Cardiac muscle cell (in vitro differentiated cells and primary cell): ENCODE results near the gene EFTUD2. TPM values are rescaled to one million over a fixed set of nuclear protein-coding genes. Genes with fewer than 3 reads are reported as not detected.

Experiments
- DNase-seq, 2 donors: peaks; one replicate each; pipeline versions ENCODE4 v3.0.0 to v3.0.0-alpha.2; 2010 to 2017; ENCODE audit warnings: low read depth in 1 of 2, low spot score in 1 of 2
- H3K27ac ChIP-seq: fragments of 200-600 bp; sonication (generic); 2 replicates; pipeline ENCODE4 v1.5.1; 2016
- H3K27me3 ChIP-seq: fragments of 200-600 bp; sonication (generic); 2 replicates; pipeline ENCODE4 v1.6.0; 2016; ENCODE audit warnings: control low read depth
- H3K36me3 ChIP-seq: fragments of 200-600 bp; sonication (generic); 2 replicates; pipeline ENCODE4 v1.5.1; 2016; ENCODE audit warnings: control low read depth
- H3K4me1 ChIP-seq: fragments of 200-600 bp; sonication (generic); 2 replicates; pipeline ENCODE4 v1.8.1; 2017; ENCODE audit warnings: low read depth, mild to moderate bottlenecking, mixed run types
- H3K4me3 ChIP-seq: fragments of 200-600 bp; sonication (generic); 2 replicates; pipeline ENCODE4 v1.5.1; 2016; ENCODE audit warnings: mild to moderate bottlenecking
- H3K9me3 ChIP-seq: fragments of 200-600 bp; sonication (generic); 2 replicates; pipeline ENCODE4 v1.5.1; 2017; ENCODE audit warnings: low read depth, mild to moderate bottlenecking, control low read depth
- polyA plus RNA-seq: library from polyadenylated mRNA; unstranded; fragments of >200 nt; fragmentation: Nextera tagmentation; extraction: Ambion mirVana; gene quantifications from 2 replicates; pipeline ENCODE4 v1.2.1, GENCODE V29; 2016
- total RNA-seq: library from RNA; depleted of rRNA; stranded (reverse); fragments of >200 nt; gene quantifications from 2 replicates; pipeline ENCODE4 v1.2.3, GENCODE V29; 2016
- TF ChIP-seq, protein P1 (sequence below): IDR thresholded peaks from 2 replicates; pipeline ENCODE4 v1.5.1; 2012; ENCODE audit warnings: low read depth, mild to moderate bottlenecking, low read length

EFTUD2 gene
- total and polyA plus RNA-seq, 2 experiments from 2014 or later, result 105 to 151 TPM

DNA sequence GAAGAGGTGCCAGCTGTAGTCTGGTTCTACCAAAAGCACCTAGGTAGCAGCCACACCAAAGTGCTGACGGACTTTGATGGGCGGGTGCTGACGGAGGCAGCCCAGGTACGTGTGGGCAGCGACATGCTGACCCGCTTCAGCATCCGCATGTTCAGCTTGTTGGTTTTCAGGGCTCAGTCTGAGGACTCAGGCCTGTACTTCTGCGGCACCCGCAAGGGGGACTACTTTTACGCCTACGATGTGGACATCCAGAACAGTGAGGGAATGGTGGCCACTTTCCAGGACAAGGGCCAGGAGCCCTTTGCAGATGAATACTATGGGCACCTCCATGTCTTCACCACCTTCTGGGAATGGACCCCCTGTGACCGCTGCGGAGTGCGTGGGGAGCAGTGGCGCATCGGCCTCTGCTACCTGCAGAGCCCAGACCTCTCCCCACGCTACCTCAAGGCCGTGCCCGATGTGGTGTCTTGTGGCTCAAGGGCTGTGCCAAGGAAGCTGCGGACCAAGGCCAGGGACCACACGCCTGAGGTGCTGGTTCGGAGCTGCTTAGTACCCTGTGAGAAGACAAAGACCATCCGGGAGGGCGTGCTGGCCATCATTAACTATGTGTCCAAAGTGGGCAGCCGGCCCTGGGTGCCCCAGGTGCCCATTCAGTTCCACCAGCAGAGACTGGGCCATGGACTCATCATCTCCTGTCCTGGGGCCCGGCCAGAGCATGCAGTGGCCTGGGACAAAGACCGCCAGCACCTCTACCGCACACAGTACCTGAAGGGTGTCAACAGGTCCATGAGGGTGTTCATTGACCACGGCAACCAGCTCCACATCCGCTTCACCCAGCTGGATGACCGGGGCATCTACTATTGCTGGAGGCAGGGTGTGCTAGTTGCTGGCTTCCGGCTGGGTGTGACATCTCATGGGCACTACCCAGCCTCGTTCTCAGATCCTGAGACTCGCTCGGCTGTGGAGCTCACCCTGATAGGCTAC is 5.0 kb upstream of the EFTUD2 start:
- DNase-seq, result no peak
- Histone ChIP-seq H3K27ac (no peak overlapping the region), H3K36me3 (no peaks in the 10 kb centered on the region), H3K4me1 (no peaks in the 10 kb centered on the region), H3K9me3 (no peaks in the 10 kb centered on the region), H3K27me3 (no peaks in the 10 kb centered on the region), H3K4me3 (no peak overlapping the region)
- TF ChIP-seq, protein P1, sequence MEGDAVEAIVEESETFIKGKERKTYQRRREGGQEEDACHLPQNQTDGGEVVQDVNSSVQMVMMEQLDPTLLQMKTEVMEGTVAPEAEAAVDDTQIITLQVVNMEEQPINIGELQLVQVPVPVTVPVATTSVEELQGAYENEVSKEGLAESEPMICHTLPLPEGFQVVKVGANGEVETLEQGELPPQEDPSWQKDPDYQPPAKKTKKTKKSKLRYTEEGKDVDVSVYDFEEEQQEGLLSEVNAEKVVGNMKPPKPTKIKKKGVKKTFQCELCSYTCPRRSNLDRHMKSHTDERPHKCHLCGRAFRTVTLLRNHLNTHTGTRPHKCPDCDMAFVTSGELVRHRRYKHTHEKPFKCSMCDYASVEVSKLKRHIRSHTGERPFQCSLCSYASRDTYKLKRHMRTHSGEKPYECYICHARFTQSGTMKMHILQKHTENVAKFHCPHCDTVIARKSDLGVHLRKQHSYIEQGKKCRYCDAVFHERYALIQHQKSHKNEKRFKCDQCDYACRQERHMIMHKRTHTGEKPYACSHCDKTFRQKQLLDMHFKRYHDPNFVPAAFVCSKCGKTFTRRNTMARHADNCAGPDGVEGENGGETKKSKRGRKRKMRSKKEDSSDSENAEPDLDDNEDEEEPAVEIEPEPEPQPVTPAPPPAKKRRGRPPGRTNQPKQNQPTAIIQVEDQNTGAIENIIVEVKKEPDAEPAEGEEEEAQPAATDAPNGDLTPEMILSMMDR, result no peak

DNA sequence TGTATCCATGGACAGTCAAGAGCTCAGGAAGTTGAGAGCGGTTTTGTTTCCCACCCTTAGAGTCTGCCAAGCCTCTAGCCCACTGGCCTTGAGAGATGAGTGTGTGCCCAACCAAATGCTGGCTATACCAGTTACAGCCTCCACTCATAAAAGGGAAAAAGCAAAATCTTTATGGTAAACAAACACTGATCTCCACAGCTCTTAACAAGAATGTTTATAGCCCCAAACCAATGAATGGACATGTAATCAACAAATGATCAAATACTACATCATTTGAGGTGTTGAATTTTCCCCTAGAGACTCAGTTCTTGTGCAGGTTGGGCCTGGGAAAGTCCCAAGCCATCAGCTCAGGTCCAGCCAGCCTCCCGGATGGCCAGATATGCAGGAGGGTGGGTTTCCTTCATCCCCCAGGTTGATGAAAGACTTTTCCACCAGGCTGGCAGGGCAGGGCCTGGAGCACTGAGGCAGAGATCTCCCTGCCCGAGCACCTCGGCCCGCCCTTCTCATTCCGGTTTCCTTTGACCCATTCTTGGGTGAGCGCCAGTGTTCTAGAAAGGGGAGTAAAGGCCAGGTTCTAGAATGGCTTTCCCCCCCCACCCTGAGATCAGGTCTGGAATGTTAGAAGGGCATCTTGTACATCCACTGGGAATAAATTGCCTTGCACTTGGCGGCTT is 3.9 kb upstream of the EFTUD2 start:
- no peak for DNase-seq
- TF ChIP-seq, protein P1, result no peak
- H3K27ac ChIP-seq, result no peak overlapping the region
- H3K9me3 ChIP-seq, result no peaks in the 10 kb centered on the region
- H3K27me3 ChIP-seq, result no peaks in the 10 kb centered on the region
- H3K4me1 ChIP-seq, result peaks cover 3% of the 10 kb centered on the region
- no peaks in the 10 kb centered on the region for H3K36me3 ChIP-seq
- H3K4me3 ChIP-seq, result no peak overlapping the region

DNA sequence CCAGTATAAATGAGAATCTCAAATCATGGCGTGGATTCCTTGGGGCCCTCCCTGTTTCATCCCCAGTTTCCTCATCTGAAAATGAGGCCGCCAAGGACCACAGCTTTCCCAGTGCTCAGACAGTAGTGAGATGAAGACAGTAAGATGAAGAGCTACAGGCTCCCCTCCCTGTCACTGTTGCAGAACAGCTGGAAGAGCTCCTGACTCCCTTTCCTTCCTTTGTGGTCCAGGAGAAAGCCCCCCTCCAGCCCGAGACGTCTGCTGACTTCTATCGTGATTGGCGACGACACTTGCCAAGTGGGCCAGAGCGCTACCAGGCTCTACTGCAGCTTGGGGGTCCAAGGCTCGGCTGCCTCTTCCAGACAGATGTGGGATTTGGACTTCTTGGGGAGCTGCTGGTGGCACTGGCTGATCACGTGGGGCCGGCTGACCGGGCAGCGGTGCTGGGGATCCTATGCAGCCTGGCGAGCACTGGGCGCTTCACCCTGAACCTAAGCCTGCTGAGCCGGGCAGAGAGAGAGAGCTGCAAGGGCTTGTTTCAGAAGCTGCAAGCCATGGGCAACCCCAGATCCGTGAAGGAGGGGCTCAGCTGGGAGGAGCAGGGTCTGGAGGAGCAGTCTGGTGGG is 3.0 kb upstream of the EFTUD2 start:
- TF ChIP-seq, protein P1, result no peak
- Histone ChIP-seq H3K27ac (no peak overlapping the region), H3K9me3 (no peaks in the 10 kb centered on the region), H3K4me1 (peaks cover 6% of the 10 kb centered on the region), H3K27me3 (no peaks in the 10 kb centered on the region), H3K36me3 (no peaks in the 10 kb centered on the region), H3K4me3 (no peak overlapping the region)
- DNase-seq, result no peak

DNA sequence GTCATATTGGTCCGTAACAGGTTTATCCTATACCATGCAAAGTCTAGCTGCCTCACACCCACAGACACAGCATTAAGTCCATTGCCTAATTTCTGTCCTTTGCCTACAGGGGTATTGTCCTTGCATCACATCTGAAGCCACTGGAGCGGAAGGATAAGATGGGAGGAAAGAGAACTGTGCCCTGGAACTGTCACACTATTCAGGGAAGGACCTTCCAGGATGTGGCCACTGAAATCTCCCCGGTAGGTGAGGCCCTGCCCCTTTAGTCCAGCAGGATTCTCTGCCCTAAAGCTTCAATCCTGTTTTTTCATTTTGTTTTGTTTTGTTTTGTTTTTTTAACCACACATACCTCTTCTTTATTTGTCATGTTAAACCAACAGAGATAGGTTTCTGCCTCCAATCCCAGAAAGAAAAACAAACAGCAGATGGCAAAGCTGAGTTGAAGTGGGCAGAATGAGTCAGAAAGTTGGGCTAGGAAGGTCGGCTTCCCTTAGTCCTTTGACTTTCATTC is 2.2 kb upstream of the EFTUD2 start:
- H3K4me3 ChIP-seq, result no peak overlapping the region
- TF ChIP-seq, protein P1, result peak; percentile 21
- peaks cover 6% of the 10 kb centered on the region for H3K4me1 ChIP-seq
- H3K9me3 ChIP-seq, result no peaks in the 10 kb centered on the region
- no peak overlapping the region for H3K27ac ChIP-seq
- H3K27me3 ChIP-seq, result no peaks in the 10 kb centered on the region
- no peaks in the 10 kb centered on the region for H3K36me3 ChIP-seq
- DNase-seq, result peak in 1 of 2 donors; percentile 58

DNA sequence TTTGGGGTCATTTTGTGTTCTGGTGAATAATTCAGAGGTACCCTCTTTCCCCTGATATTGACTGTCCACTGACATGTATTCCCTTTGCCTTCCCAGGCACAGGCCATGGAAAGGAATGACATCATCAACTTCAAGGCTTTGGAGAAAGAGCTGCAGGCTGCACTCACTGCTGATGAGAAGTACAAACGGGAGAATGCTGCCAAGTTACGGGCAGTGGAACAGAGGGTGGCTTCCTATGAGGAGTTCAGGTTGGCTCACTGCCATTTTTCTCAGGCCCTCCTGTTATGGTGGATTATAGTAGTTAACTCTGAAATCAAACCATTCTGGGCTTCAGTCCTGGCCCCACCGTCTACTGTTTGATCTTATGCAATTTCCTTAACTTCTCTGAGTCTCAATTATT is 1.6 kb upstream of the EFTUD2 start:
- H3K4me1 ChIP-seq, result peaks cover 6% of the 10 kb centered on the region
- H3K9me3 ChIP-seq, result no peaks in the 10 kb centered on the region
- no peaks in the 10 kb centered on the region for H3K36me3 ChIP-seq
- TF ChIP-seq, protein P1, result no peak
- no peak overlapping the region for H3K27ac ChIP-seq
- H3K27me3 ChIP-seq, result no peaks in the 10 kb centered on the region
- peak in 1 of 2 donors; percentile 95 for DNase-seq
- no peak overlapping the region for H3K4me3 ChIP-seq
